ENCODE measurements around the gene MAPK1. TPM values are rescaled to one million over a fixed set of nuclear protein-coding genes. Genes with fewer than 3 reads are reported as not detected.

Gene MAPK1
- total RNA-seq, 2 experiments from 2014 or later = 39.6 to 79.8 TPM

DNA sequence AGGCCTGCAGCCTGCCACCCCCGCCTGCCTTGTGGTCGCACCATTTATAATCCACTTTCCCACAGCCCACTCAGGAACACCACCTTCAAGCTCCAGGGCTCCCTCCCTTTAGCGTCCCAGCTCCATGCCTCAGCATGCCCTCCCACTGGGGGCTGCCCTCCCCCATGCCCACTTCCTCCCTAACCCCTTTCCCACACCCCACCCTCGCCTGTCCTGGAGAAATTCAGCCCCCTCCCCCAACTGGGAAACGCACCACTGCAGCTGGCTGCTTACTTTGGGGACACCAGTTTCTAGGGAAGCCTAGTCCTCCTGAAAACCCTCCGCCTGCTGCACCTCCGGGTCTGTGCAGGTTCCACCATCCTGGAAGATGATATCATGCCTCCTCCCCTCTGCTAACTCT lies 128.5 kb downstream of the MAPK1 start:
- Histone ChIP-seq H3K79me2 (ENCODE audit: insufficient read depth, low read depth, low read length) (no peaks in the 10 kb centered on the region), H4K20me1 (ENCODE audit: insufficient read depth, low read length) (no peaks in the 10 kb centered on the region), H3K9me3 (ENCODE audit: low read length) (no peaks in the 10 kb centered on the region), H3K27ac (ENCODE audit: low read depth, low read length, poor library complexity, severe bottlenecking) (no peak overlapping the region), H2AFZ (ENCODE audit: low read length) (no peak overlapping the region), H3K36me3 (ENCODE audit: insufficient read depth, low read length) (no peaks in the 10 kb centered on the region), H3K4me1 (ENCODE audit: insufficient read depth, low read length, poor library complexity, severe bottlenecking) (peaks cover 12% of the 10 kb centered on the region), H3K4me2 (ENCODE audit: low read length) (no peak overlapping the region), H3K4me3 (ENCODE audit: low read depth, low read length, poor library complexity, severe bottlenecking) (no peak overlapping the region), H3K9me2 (ENCODE audit: insufficient read depth, low read length) (no peaks in the 10 kb centered on the region)
- no TSS peak for BruUV-seq (replicated peaks)
- no peak for DNase-seq (ENCODE audit: low spot score)
- TF ChIP-seq CTCF (conservative IDR thresholded peaks at IDR 0.05; ENCODE audit: low read length) (no peak), EZH2phosphoT487 (IDR thresholded peaks at IDR 0.05; ENCODE audit: borderline replicate concordance, low read depth, low read length) (no peak)
- ChIA-PET POLR2A (no interaction called here), CTCF (ENCODE audit: unreplicated experiment) (no interaction called here)
- intact Hi-C loops (cut with micrococcal nuclease; ENCODE audit: unreplicated experiment) = loop anchor here (5.0 to 10.0 kb wide), 2 partner anchors 198 to 766 kb away; partner anchors contain the start of gene ZNF280B

GRCh38 chr22:21738081-21738480 lies 129.4 kb downstream of the MAPK1 start:
- intact Hi-C loops (cut with micrococcal nuclease; ENCODE audit: unreplicated experiment) = loop anchor here (5.0 to 10.0 kb wide), 2 partner anchors 199 to 767 kb away; partner anchors contain the start of gene ZNF280B
- no peaks in the 10 kb centered on the region for H4K20me1 ChIP-seq (ENCODE audit: insufficient read depth, low read length)
- no peak overlapping the region for H2AFZ ChIP-seq (ENCODE audit: low read length)
- ChIA-PET POLR2A (no interaction called here), CTCF (ENCODE audit: unreplicated experiment) (no interaction called here)
- H3K9me3 ChIP-seq (ENCODE audit: low read length) = no peaks in the 10 kb centered on the region
- H3K36me3 ChIP-seq (ENCODE audit: insufficient read depth, low read length) = no peaks in the 10 kb centered on the region
- H3K9me2 ChIP-seq (ENCODE audit: insufficient read depth, low read length) = no peaks in the 10 kb centered on the region
- no peaks in the 10 kb centered on the region for H3K79me2 ChIP-seq (ENCODE audit: insufficient read depth, low read depth, low read length)
- no peak for DNase-seq (ENCODE audit: low spot score)
- no peak overlapping the region for H3K27ac ChIP-seq (ENCODE audit: low read depth, low read length, poor library complexity, severe bottlenecking)
- no peak overlapping the region for H3K4me2 ChIP-seq (ENCODE audit: low read length)
- peaks cover 16% of the 10 kb centered on the region for H3K4me1 ChIP-seq (ENCODE audit: insufficient read depth, low read length, poor library complexity, severe bottlenecking)
- no peak for TF ChIP-seq EZH2phosphoT487 (IDR thresholded peaks at IDR 0.05; ENCODE audit: borderline replicate concordance, low read depth, low read length)
- TF ChIP-seq CTCF (conservative IDR thresholded peaks at IDR 0.05; ENCODE audit: low read length) = no peak
- H3K4me3 ChIP-seq (ENCODE audit: low read depth, low read length, poor library complexity, severe bottlenecking) = no peak overlapping the region
- BruUV-seq (replicated peaks) = no TSS peak

- CTCF ChIA-PET (ENCODE audit: unreplicated experiment) = no interaction called here
- intact Hi-C loops (cut with micrococcal nuclease; ENCODE audit: unreplicated experiment) = loop anchor here (5.0 to 10.0 kb wide), 2 partner anchors 200 to 768 kb away; partner anchors contain the start of gene ZNF280B
- H3K4me1 ChIP-seq (ENCODE audit: insufficient read depth, low read length, poor library complexity, severe bottlenecking) = peaks cover 16% of the 10 kb centered on the region
These were observed 130.5 kb downstream of the MAPK1 start for GRCh38 chr22:21736948-21737347.

More at GRCh38 chr22:21736948-21737347, 130.5 kb downstream of the MAPK1 start:
- Histone ChIP-seq H3K4me2 (ENCODE audit: low read length) (no peak overlapping the region), H3K4me3 (ENCODE audit: low read depth, low read length, poor library complexity, severe bottlenecking) (no peak overlapping the region), H3K9me2 (ENCODE audit: insufficient read depth, low read length) (no peaks in the 10 kb centered on the region), H3K27ac (ENCODE audit: low read depth, low read length, poor library complexity, severe bottlenecking) (no peak overlapping the region), H3K79me2 (ENCODE audit: insufficient read depth, low read depth, low read length) (no peaks in the 10 kb centered on the region), H3K36me3 (ENCODE audit: insufficient read depth, low read length) (no peaks in the 10 kb centered on the region), H4K20me1 (ENCODE audit: insufficient read depth, low read length) (no peaks in the 10 kb centered on the region), H2AFZ (ENCODE audit: low read length) (no peak overlapping the region), H3K9me3 (ENCODE audit: low read length) (no peaks in the 10 kb centered on the region)
- TF ChIP-seq CTCF (conservative IDR thresholded peaks at IDR 0.05; ENCODE audit: low read length) (no peak), EZH2phosphoT487 (IDR thresholded peaks at IDR 0.05; ENCODE audit: borderline replicate concordance, low read depth, low read length) (no peak)
- POLR2A ChIA-PET = no interaction called here
- no TSS peak for BruUV-seq (replicated peaks)
- DNase-seq (ENCODE audit: low spot score) = no peak
